Lower leg skin (tissue), 3 donors: ENCODE measurements around the gene NMT2.

Experiments used
- CTCF ChIP-seq, 3 donors: fragments of 450-650 bp; IDR thresholded peaks; one replicate each; pipeline ENCODE4 v1.5.1; 2016; ENCODE audit warnings: antibody characterized with exemption in 3 of 3, mild to moderate bottlenecking in 3 of 3, moderate library complexity in 2 of 3
- POLR2A ChIP-seq, 2 donors: fragments of 450-650 bp; IDR thresholded peaks; one replicate each; pipeline ENCODE4 v1.6.1; 2016 to 2017; ENCODE audit warnings: antibody characterized with exemption in 2 of 2, mild to moderate bottlenecking in 1 of 2, moderate library complexity in 1 of 2

DNA sequence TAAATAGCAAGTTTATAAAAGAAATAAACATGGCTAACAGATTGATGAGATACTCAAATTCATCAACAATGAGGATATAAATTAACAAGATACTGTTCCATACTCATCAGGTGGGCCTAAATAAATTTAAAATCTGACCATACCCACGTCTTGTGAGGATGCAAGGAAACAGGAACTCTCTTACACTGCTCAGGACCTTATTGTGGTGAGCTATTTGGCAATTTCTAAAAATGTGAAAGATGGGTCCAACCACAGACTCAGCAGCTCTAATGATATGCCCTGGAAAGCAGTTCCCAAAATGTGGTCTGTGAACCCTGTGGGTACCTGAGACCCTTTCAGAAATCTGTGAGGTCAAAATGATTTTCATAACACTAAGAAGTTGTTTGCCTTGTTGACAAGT, 49.9 kb downstream of the NMT2 start:
- TF ChIP-seq CTCF (IDR thresholded peaks at IDR 0.05): no peak
- TF ChIP-seq POLR2A (IDR thresholded peaks at IDR 0.05): no peak
